ENCODE data around the gene ZMAT5.

The ZMAT5 gene

GRCh38 chr22:29729161-29729560 is 37.6 kb downstream of the ZMAT5 start:
- no peak for DNase-seq (ENCODE audit: low read depth)

GRCh38 chr22:29727131-29727523 is 39.7 kb downstream of the ZMAT5 start:
- DNase-seq (ENCODE audit: low read depth): no peak

GRCh38 chr22:29726512-29727130 is 40.2 kb downstream of the ZMAT5 start:
- DNase-seq (ENCODE audit: low read depth): no peak

GRCh38 chr22:29726106-29726505 is 40.7 kb downstream of the ZMAT5 start:
- no peak for DNase-seq (ENCODE audit: low read depth)

- no peak for DNase-seq (ENCODE audit: low read depth)
These were observed 42.0 kb downstream of the ZMAT5 start for GRCh38 chr22:29724843-29725242.

- DNase-seq (ENCODE audit: low read depth): no peak
These were observed 43.0 kb downstream of the ZMAT5 start for GRCh38 chr22:29723766-29724165.

GRCh38 chr22:29722587-29722986 is 44.2 kb downstream of the ZMAT5 start:
- no peak for DNase-seq (ENCODE audit: low read depth)

- no peak for DNase-seq (ENCODE audit: low read depth)
These were observed 44.7 kb downstream of the ZMAT5 start for GRCh38 chr22:29722151-29722550.

GRCh38 chr22:29720811-29721323 is 45.9 kb downstream of the ZMAT5 start:
- DNase-seq (ENCODE audit: low read depth): no peak

GRCh38 chr22:29719899-29720645 is 46.7 kb downstream of the ZMAT5 start, which contains the start of gene CABP7:
CABP7 (plus strand) TSS chr22:29720003; CDS start chr22:29720425, 422 bp downstream.
- no peak for DNase-seq (ENCODE audit: low read depth)

- no peak for DNase-seq (ENCODE audit: low read depth)
These were observed 47.6 kb downstream of the ZMAT5 start for GRCh38 chr22:29718949-29719898.

- DNase-seq (ENCODE audit: low read depth): no peak
These were observed 49.0 kb downstream of the ZMAT5 start for GRCh38 chr22:29717789-29718188.

- no peak for DNase-seq (ENCODE audit: low read depth)
These were observed 49.8 kb downstream of the ZMAT5 start for GRCh38 chr22:29716814-29717545.

GRCh38 chr22:29715705-29716104 is 51.1 kb downstream of the ZMAT5 start:
- DNase-seq (ENCODE audit: low read depth): no peak

- DNase-seq (ENCODE audit: low read depth): no peak
These were observed 51.6 kb downstream of the ZMAT5 start for GRCh38 chr22:29715240-29715639.

GRCh38 chr22:29713156-29713727 is 53.6 kb downstream of the ZMAT5 start:
- DNase-seq (ENCODE audit: low read depth): no peak

- no peak for DNase-seq (ENCODE audit: low read depth)
These were observed 54.7 kb downstream of the ZMAT5 start for GRCh38 chr22:29712119-29712518.

GRCh38 chr22:29710922-29711593 is 55.7 kb downstream of the ZMAT5 start:
- DNase-seq (ENCODE audit: low read depth): no peak

- no peak for DNase-seq (ENCODE audit: low read depth)
These were observed 56.6 kb downstream of the ZMAT5 start for GRCh38 chr22:29710193-29710592.

GRCh38 chr22:29707471-29707870 is 59.3 kb downstream of the ZMAT5 start:
- no peak for DNase-seq (ENCODE audit: low read depth)

GRCh38 chr22:29707010-29707409 is 59.8 kb downstream of the ZMAT5 start:
- DNase-seq (ENCODE audit: low read depth): no peak
